Fibroblast of villous mesenchyme (primary cell): ENCODE results near the gene FEZF2. TPM values are rescaled to one million over a fixed set of nuclear protein-coding genes. Genes with fewer than 3 reads are reported as not detected.

Source experiments
- DNase-seq: peaks from one replicate; pipeline ENCODE4 v3.0.0-alpha.2; 2010; ENCODE audit warnings: low read depth
- H3K4me3 ChIP-seq: 2 replicates; pipeline ENCODE4 v1.5.1; 2011; ENCODE audit warnings: low read depth, mild to moderate bottlenecking, low read length
- CTCF ChIP-seq: IDR thresholded peaks from 2 replicates; pipeline ENCODE4 v1.5.1; 2012; ENCODE audit warnings: low read depth, mild to moderate bottlenecking, low read length; ENCODE audit not compliant: insufficient read depth
- total RNA-seq: library from RNA; depleted of rRNA; stranded (reverse); fragments of >200 nt; gene quantifications from 2 replicates; pipeline ENCODE4 v1.2.3, GENCODE V29; 2012

Gene FEZF2
- total RNA-seq, 1 donor: not detected

- no peak overlapping the region for H3K4me3 ChIP-seq
- no peak for DNase-seq
- no peak for TF ChIP-seq CTCF
Observed at GRCh38 chr3:62363275-62363674, 10.1 kb downstream of the FEZF2 start.

DNA sequence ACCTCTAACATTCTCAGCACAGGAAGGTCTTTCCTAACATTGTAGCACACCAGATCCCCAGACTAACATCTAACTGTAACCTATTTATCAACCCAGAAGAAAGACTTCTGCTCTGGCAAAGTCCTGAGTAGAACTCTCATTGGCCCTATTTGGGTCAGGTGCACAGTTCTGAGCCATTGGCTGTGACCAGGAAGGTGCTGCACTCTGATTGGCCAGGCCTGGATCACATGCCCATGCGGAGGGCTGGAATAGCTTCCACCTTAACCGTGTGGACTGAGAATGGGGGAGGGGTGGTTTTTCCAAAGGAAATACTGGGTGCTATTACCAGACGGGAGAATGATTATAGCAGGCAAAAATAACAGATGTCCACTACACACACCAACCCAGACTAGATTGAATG is 11.5 kb downstream of the FEZF2 start:
- no peak for TF ChIP-seq CTCF
- DNase-seq: no peak
- H3K4me3 ChIP-seq: no peak overlapping the region

GRCh38 chr3:62361261-62361660 is 12.1 kb downstream of the FEZF2 start:
- no peak for TF ChIP-seq CTCF
- DNase-seq: no peak
- H3K4me3 ChIP-seq: no peak overlapping the region

DNA sequence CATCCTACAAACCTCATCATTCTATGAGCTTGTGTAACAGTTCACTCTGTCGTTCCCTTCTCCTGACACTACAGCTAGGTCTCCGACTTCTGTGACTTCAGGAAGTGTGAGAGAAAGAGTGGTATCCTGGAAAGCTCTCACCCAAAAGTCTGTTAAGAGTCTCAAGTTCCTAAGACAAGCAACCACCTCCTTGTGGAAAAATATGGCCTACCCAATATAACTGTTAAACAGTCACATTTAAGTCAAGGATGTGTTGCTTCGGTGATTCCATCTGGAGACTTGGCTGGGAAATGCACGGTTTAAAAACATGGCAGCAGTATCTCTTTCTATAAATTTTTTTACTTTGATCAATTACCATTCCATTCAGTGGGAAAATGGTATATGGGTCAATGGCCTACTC is 13.8 kb downstream of the FEZF2 start:
- H3K4me3 ChIP-seq: no peak overlapping the region
- no peak for DNase-seq
- no peak for TF ChIP-seq CTCF

DNA sequence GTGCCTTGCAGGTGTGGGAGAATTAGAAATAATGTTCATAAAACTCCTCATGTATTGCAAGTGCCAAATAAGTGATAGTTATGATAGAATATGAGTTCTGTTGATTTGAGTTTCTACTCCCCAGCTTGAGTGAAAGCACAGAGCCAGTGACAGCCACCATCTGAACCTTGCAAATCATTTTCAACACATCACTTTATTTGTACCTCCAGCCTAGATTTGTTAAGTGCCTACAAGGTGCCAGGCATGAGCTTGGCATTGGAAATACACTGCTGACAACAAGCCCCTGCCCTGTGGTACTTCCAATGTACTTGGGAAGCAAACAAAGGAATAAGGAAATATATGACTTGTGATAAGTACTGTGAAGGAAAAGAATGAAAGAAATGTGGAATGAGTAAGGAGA is 17.0 kb downstream of the FEZF2 start:
- no peak for TF ChIP-seq CTCF

GRCh38 chr3:62355703-62356102 is 17.6 kb downstream of the FEZF2 start:
- no peak for TF ChIP-seq CTCF
- no peak for DNase-seq
- no peak overlapping the region for H3K4me3 ChIP-seq

More for the DNA sequence above, 17.0 kb downstream of the FEZF2 start:
- H3K4me3 ChIP-seq: no peak overlapping the region
- no peak for DNase-seq

DNA sequence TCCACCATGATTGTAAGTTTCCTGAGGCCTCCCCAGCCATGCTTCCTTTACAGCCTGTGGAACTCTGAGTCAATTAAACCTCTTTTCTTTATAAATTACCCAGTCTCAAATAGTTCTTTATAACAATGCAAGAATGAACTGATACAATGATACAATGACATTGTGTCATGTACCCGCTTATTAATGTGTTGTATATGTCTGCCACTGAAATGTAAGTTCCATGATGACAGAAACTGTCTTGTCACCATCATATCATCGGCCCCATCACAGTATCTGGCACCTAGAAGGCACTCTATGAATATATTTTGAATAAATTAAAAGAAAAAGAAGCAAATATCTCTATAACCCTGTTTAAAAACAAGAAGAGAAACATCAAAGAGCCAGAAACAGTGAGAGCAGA is 29.6 kb downstream of the FEZF2 start:
- no peak for DNase-seq
- no peak overlapping the region for H3K4me3 ChIP-seq
- TF ChIP-seq CTCF: no peak
